GM21381 (cell line): ENCODE measurements around the gene NPW.

Experiments
- ATAC-seq: cut with Tn5 transposase; IDR thresholded peaks from one replicate; pipeline ENCODE4 v1.9.1; 2021; ENCODE audit warnings: mild to moderate bottlenecking, moderate library complexity; ENCODE audit not compliant: unreplicated experiment

The NPW gene

GRCh38 chr16:1984347-1985225 is 35.0 kb upstream of the NPW start:
- ATAC-seq: peak; percentile 3

DNA sequence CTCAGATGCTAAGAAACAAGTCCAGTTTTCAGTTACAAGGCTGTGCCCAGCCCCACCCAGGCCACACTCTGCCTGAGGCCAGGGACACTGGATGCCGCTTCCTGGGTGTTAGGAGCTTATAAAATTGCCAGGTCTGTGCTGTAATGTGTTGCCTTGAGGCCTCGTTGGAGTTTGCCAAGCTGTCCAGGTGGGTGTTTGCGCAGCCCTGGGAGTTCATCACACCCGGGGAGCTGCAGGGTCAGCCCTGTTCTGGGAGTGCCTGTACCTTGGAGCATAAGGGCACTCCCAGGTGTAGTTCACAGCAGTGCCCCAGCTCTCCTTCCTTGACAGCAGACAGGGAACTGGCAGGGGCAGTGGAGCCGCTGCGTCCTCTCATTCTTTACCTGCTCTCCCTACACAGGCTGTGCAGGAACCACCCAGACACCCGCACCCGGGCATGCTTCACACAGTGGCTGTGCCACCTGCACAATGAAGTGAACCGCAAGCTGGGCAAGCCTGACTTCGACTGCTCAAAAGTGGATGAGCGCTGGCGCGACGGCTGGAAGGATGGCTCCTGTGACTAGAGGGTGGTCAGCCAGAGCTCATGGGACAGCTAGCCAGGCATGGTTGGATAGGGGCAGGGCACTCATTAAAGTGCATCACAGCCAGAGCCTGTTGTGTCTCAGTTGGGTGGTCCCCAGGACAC is 34.0 kb upstream of the NPW start:
- ATAC-seq: no peak

DNA sequence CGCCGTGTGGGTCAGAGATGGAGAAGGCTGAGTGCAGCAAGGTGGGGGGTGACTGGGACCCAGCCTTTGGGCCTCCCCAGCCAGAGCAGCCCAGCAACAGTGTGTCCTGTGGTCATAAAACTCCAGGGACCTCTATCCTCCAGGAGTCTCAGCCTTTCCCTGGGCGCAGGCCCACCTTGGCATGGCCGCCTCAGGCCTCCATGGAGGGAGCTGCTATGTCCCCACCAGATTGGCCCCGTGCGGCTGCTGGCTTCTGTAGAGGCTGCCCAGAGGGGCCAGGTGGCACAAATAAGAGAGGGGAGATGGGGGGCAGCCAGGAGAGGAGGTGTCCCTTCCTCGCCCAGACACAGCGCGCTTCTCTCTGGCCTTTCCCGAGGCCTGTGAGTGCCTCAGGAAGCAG is 32.4 kb upstream of the NPW start:
- ATAC-seq: no peak

- no peak for ATAC-seq
Observed at GRCh38 chr16:1989209-1990100, 30.1 kb upstream of the NPW start, which contains the start of gene SYNGR3. TSS of gene SYNGR3 (plus strand) at chr16:1989970. CDS start at chr16:1990103, 133 bp downstream.

GRCh38 chr16:1990101-1990350 is 29.6 kb upstream of the NPW start:
- no peak for ATAC-seq

- no peak for ATAC-seq
Observed at GRCh38 chr16:1990351-1991134, 29.0 kb upstream of the NPW start.

GRCh38 chr16:1991135-1991551 is 28.4 kb upstream of the NPW start:
- ATAC-seq: peak; percentile 39

GRCh38 chr16:1991588-1991947 is 28.0 kb upstream of the NPW start:
- ATAC-seq: no peak

GRCh38 chr16:1991948-1992703 is 27.5 kb upstream of the NPW start:
- ATAC-seq: peak; percentile 45

DNA sequence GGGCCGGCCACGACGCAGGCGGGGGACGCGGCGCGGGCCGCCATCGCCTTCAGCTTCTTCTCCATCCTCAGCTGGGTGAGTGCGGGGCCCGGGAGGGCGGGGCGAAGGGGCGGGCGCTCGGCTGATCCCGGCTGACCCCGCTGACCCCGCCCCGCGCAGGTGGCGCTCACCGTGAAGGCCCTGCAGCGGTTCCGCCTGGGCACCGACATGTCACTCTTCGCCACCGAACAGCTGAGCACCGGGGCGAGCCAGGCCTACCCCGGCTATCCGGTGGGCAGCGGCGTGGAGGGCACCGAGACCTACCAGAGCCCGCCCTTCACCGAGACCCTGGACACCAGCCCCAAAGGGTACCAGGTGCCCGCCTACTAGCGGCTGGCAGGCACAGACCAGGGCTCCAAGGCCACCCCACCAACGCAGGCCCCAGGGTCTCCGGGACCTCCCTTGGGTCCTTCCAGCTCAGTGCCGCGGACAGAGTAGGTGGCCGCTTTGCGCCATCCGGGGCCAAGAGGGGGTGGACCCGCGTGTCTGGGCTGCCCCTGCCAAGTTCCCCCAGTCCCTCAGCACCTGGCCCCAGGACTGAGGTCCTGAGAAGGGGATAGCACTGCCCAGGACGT is 26.8 kb upstream of the NPW start:
- no peak for ATAC-seq

DNA sequence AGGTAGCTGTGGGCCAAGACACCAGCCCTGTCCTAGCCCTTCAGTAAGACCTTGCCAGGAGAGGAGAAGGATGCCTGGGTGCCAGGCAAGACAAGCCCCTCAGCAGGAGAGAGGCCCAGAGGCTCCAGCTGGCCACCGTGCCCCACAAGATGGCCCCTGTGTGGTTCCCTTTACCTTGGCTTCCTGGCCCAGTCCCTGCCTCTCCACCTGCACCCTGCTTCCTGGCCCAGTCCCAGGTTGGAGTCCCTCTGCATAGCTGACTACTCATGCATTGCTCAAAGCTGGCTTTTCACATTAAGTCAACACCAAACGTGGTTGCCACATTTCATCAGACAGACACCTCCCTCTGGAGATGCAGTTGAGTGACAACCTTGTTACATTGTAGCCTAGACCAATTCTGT is 25.9 kb upstream of the NPW start:
- ATAC-seq: no peak

DNA sequence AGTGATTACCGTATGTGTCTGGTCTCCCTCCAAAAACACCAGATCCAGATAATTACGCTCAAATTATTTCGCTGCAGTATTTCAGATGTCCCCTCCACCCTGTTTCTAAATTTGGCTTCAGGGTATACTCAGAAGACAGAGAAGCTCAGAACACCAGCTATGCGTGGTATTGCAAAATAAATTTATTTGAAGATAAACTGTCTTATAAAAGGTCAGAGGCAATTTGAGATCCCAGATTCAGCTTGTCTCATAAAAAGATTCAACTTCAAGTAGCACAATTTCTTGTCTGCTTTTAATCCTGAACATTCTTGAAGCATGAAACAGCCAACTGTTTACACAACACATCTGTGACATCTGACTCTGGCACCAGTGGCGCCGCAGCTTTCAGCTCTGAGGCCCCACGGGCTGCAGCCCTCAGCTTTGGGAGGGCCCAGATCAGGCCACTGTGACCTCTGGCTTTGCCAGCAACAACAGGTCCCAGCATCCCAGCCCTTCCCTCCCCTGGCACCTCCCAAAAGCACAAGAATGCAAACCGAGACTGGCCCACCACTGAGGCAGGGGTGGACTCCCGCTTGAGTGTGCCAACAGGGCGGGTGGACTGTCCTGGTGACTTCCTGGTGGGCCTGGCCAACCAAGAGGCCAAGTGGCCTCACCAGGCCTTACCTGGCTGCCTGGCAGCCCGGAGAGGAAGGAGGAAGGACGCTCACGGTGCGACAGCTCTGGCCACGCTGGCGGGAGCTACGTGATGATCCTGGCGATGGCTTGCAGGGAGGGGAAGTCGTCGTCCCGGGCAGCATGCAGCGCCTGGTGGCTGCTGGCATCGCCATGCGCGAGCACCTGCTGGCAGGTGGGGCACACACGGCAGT is 21.9 kb upstream of the NPW start:
- ATAC-seq: no peak

DNA sequence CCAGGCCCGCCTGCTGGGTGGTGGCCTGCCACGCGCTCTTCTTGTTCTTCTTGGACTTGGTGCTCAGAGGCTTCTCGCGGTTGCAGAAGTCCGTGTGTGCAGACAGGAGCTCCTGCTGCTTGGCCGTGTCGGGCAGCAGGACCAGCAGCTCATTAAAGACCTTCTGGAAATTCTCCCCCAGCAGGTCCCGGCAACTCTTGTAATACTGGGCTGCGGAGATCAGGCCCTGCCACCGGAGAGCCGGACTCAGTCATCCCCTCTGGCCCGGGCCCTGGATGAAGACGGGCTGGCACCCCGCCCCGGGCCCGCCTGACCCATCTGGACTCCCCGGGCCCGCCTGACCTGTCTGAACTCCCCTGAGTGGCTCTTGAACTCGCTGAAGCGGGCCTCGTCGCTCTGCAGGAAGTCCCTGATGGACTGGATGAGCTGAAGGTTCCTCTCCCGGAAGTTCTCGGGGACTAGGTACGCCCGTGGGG is 21.2 kb upstream of the NPW start:
- no peak for ATAC-seq

DNA sequence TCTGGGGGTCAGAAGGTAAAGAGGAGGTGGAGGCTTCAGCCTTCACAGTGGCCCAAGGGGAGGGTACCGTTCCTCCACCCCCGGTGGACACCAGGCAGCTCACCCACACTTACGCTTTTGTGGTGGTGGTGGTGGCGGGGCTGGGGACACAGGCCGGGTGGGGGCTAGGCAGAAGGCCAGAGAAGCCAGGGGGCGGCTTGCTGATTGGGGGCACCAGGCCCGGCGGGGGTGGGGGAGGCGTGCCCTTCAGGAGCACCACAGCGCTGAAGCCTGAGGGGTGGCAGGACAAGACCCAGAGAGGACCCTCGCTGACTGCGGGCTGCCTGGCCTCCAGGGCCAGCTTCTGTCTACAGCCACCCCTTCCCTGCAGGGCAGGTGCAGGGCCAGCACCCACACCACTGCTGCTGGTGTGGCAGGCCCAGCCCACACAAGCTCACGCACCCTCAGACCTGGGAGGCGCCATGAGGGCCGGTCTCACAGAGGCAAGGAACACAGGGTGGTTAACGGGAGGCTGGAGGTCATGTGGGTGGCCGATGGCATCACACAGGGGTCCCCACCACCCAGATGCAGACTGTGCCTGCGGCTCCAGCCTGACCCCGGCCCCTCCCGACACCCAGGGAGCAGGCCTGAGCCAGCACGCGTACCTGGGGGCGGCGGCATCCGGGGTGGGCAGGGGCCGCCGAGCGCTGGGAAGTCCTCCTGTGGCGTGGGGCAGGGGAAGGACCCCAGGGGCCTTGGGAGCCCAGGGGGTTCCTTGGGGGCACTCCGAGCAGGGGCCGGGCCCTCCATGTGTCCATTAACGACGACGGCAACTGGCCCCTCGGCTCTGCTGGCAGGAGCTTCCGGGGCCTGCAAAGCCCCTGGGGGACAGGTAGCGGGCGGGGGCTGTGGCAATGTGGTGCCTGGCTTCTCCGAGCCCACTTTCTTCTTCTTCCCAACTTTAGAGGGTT is 20.5 kb upstream of the NPW start:
- ATAC-seq: no peak

GRCh38 chr16:1999866-2000514 is 19.6 kb upstream of the NPW start:
- ATAC-seq: no peak

- no peak for ATAC-seq
Observed at GRCh38 chr16:2001035-2001434, 18.6 kb upstream of the NPW start.
